KMS-11 (cell line): ENCODE measurements around the gene LSP1.

ENCODE experiments used
- H2AFZ ChIP-seq: fragments of 200-600 bp; sonication (generic); 2 replicates; pipeline ENCODE4 v1.6.1; 2016; ENCODE audit warnings: antibody characterized with exemption, mixed run types, low read depth
- H3K27ac ChIP-seq: fragments of 200-600 bp; sonication (generic); 2 replicates; pipeline ENCODE4 v1.6.1; 2016; ENCODE audit warnings: mild to moderate bottlenecking, mixed run types
- H3K27me3 ChIP-seq: fragments of 200-600 bp; sonication (generic); 2 replicates; pipeline ENCODE4 v1.6.1; 2017; ENCODE audit warnings: mild to moderate bottlenecking, low read depth, mixed run types, moderate library complexity; ENCODE audit not compliant: insufficient read depth
- H3K36me3 ChIP-seq: fragments of 200-600 bp; sonication (generic); 2 replicates; pipeline ENCODE4 v1.6.1; 2017; ENCODE audit warnings: mild to moderate bottlenecking, mixed run types; ENCODE audit not compliant: insufficient read depth
- H3K4me1 ChIP-seq: fragments of 200-600 bp; sonication (generic); 2 replicates; pipeline ENCODE4 v1.6.1; 2016; ENCODE audit warnings: mild to moderate bottlenecking, low read depth, mixed run types; ENCODE audit not compliant: poor library complexity, severe bottlenecking
- H3K4me2 ChIP-seq: fragments of 200-600 bp; sonication (generic); 2 replicates; pipeline ENCODE4 v1.7.0; 2016; ENCODE audit warnings: mild to moderate bottlenecking, mixed run types
- H3K4me3 ChIP-seq: fragments of 200-600 bp; sonication (generic); IDR thresholded peaks from 2 replicates; pipeline ENCODE4 v1.6.1; 2017; ENCODE audit warnings: low read depth, low read length, mixed read lengths; ENCODE audit not compliant: insufficient read depth
- H3K79me2 ChIP-seq: fragments of 200-600 bp; sonication (generic); 2 replicates; pipeline ENCODE4 v1.6.1; 2016; ENCODE audit warnings: low read depth, mixed run types; ENCODE audit not compliant: insufficient read depth
- H3K9ac ChIP-seq: fragments of 200-600 bp; sonication (generic); 2 replicates; pipeline ENCODE4 v1.6.1; 2016; ENCODE audit warnings: mild to moderate bottlenecking, mixed run types
- H4K20me1 ChIP-seq: fragments of 200-600 bp; sonication (generic); 2 replicates; pipeline ENCODE4 v1.6.1; 2016; ENCODE audit warnings: mild to moderate bottlenecking, mixed run types; ENCODE audit not compliant: insufficient read depth
- CTCF ChIP-seq: fragments of 200-600 bp; sonication (generic); conservative IDR thresholded peaks from 2 replicates; pipeline ENCODE4 v1.6.1; 2017; ENCODE audit warnings: low read depth, mild to moderate bottlenecking, antibody characterized with exemption, low read length, moderate library complexity, mixed read lengths

LSP1 gene

GRCh38 chr11:1825785-1826451 is 27.0 kb upstream of the LSP1 start:
- Histone ChIP-seq H4K20me1 (no peaks in the 10 kb centered on the region), H3K27me3 (peaks cover 81% of the 10 kb centered on the region), H2AFZ (no peak overlapping the region), H3K27ac (no peak overlapping the region), H3K9ac (no peak overlapping the region), H3K4me2 (no peak overlapping the region), H3K79me2 (no peaks in the 10 kb centered on the region), H3K4me1 (no peaks in the 10 kb centered on the region), H3K4me3 (no peak overlapping the region), H3K36me3 (no peaks in the 10 kb centered on the region)
- no peak for TF ChIP-seq CTCF

DNA sequence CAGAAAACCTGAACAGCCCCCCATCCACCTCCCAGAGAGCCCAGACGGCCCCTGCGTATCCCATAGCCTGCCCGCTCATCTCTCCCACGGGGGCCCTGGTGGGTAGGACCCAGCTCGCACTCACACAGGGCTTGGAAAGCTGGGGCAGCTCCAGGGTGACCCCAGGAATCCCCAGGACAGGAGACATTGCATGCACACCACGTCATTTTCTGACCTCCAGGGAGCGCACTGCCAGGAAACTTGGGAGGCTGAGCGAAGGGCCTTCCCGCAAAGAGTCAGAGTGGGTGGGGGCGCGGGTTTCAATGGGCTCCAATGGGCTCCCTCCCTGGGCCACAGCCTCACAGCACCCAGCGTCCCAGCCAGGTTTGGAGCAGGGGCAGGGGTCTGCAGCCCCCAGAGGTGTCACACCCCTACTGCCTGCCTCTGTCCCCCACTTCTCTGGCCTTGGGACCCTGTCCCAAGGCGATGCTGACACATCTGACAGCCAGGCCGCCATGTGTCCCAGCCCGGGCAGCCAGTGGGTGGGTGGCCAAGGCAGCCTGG is 26.3 kb upstream of the LSP1 start:
- TF ChIP-seq CTCF, result no peak; the same call in 1 of the 2 replicates
- H3K4me3 ChIP-seq, result no peak overlapping the region
- H3K4me2 ChIP-seq, result no peak overlapping the region
- H3K79me2 ChIP-seq, result no peaks in the 10 kb centered on the region
- H3K9ac ChIP-seq, result no peak overlapping the region
- H3K27me3 ChIP-seq, result peaks cover 81% of the 10 kb centered on the region
- H2AFZ ChIP-seq, result no peak overlapping the region
- no peaks in the 10 kb centered on the region for H3K4me1 ChIP-seq
- H3K27ac ChIP-seq, result no peak overlapping the region
- H3K36me3 ChIP-seq, result no peaks in the 10 kb centered on the region
- no peaks in the 10 kb centered on the region for H4K20me1 ChIP-seq

DNA sequence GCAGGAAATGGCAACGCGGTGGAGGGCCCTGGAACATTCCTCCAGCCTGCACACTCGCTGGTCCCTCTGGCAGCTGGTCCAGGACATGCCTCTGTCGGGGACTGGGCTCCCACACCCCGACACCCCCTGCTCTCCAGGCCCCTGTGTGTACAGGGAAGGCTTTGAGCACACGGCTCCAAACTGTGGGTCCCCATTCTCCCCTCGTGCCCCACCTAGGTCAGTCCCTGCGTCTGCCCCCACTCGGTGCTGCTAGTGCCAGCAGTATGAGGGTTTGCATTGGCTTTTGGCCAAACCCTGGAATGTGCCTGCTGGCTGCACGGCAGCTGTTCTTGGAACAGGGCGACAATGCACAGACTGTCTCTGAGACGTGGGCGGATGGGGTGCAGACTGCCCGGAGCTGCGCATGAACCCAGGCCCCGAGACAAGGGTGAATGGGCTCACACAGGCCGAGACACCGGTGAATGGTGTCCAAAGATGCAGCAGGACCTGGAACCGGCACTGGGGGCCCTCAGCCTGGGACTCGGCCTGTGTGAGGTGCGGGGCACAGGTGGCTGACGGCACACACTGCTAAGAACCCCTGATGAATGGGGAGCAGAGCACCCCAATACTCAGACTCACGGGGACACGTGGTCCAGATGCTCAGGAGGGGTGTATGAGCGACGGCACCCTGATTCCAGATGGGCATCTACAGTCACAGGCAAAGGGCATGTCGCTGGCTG is 25.6 kb upstream of the LSP1 start:
- Histone ChIP-seq H3K4me2 (no peak overlapping the region), H3K9ac (no peak overlapping the region), H3K36me3 (no peaks in the 10 kb centered on the region), H2AFZ (no peak overlapping the region), H3K4me3 (no peak overlapping the region), H3K79me2 (no peaks in the 10 kb centered on the region), H4K20me1 (no peaks in the 10 kb centered on the region), H3K4me1 (no peaks in the 10 kb centered on the region), H3K27ac (no peak overlapping the region), H3K27me3 (peaks cover 81% of the 10 kb centered on the region)
- TF ChIP-seq CTCF, result no peak

GRCh38 chr11:1827931-1828330 is 25.0 kb upstream of the LSP1 start:
- H3K79me2 ChIP-seq, result no peaks in the 10 kb centered on the region
- no peak overlapping the region for H3K4me3 ChIP-seq
- no peaks in the 10 kb centered on the region for H3K4me1 ChIP-seq
- no peak overlapping the region for H3K4me2 ChIP-seq
- H2AFZ ChIP-seq, result no peak overlapping the region
- no peaks in the 10 kb centered on the region for H4K20me1 ChIP-seq
- H3K27me3 ChIP-seq, result peaks cover 83% of the 10 kb centered on the region
- no peaks in the 10 kb centered on the region for H3K36me3 ChIP-seq
- H3K9ac ChIP-seq, result no peak overlapping the region
- no peak for TF ChIP-seq CTCF
- H3K27ac ChIP-seq, result no peak overlapping the region
